Activated CD8-positive, alpha-beta memory T cell treated with anti-CD3 and anti-CD28 coated beads for 48 hours (primary cell): ENCODE data around the gene TRAF1.

Source experiments
- DNase-seq, 3 experiments: peaks; one replicate each; pipeline ENCODE4 v3.0.0-alpha.2; 2020; ENCODE audit warnings: low read depth in 2 of 3, low spot score in 2 of 3

The TRAF1 gene

GRCh38 chr9:120853198-120853597 is 73.4 kb downstream of the TRAF1 start:
- no peak for DNase-seq
